Measurements from ENCODE around the gene ECSIT. TPM values are rescaled to one million over a fixed set of nuclear protein-coding genes. Genes with fewer than 3 reads are reported as not detected.

The ECSIT gene
- total RNA-seq, 2 experiments from 2014 or later = 37.2 to 44.6 TPM

GRCh38 chr19:11563532-11563931 lies 34.6 kb upstream of the ECSIT start:
- no peak for ATAC-seq
- DNase-seq = no peak
- Mint-ChIP-seq H3K36me3 (ENCODE audit: low read depth) (peaks cover 7% of the 10 kb centered on the region), H3K4me1 (peaks cover 24% of the 10 kb centered on the region), H3K4me3 (no peak overlapping the region), H3K9me3 (ENCODE audit: low read depth) (no peaks in the 10 kb centered on the region), H3K27ac (peak overlapping the region; percentile 38), H3K27me3 (no peaks in the 10 kb centered on the region)
- POLR2A ChIA-PET = no interaction called here
- intact Hi-C loops (cut with DNase I, micrococcal nuclease) = no loop called here
- CTCF ChIA-PET = interaction anchor here (1.0 to 1.2 kb wide), 2 partner anchors 16 to 28 kb away, joined by 3 to 4 read pairs; no protein-coding TSS in a partner anchor

- no peaks in the 10 kb centered on the region for H3K27me3 Mint-ChIP-seq
- CTCF ChIA-PET = interaction anchor here (0.6 to 2.1 kb wide), 11 partner anchors 8 to 78 kb away, joined by 3 to 13 read pairs (median 4); partner anchors contain the start of gene ECSIT
- no peaks in the 10 kb centered on the region for H3K9me3 Mint-ChIP-seq (ENCODE audit: low read depth)
- peaks cover 38% of the 10 kb centered on the region for H3K4me1 Mint-ChIP-seq
- ATAC-seq = peak; percentile 65
- peak overlapping the region; percentile 81 for H3K27ac Mint-ChIP-seq
- intact Hi-C loops (cut with DNase I, micrococcal nuclease) = loop anchor here (1.0 kb wide), 3 partner anchors 21 to 470 kb away; no protein-coding TSS in a partner anchor
- peaks cover 15% of the 10 kb centered on the region for H3K36me3 Mint-ChIP-seq (ENCODE audit: low read depth)
- DNase-seq = peak; percentile 78
- POLR2A ChIA-PET = interaction anchor here (0.5 kb wide), 1 partner anchor 1310 kb away, joined by 3 read pairs; no protein-coding TSS in a partner anchor
- H3K4me3 Mint-ChIP-seq = peak overlapping the region; percentile 90
Observed at GRCh38 chr19:11560404-11561051, 31.6 kb upstream of the ECSIT start.

GRCh38 chr19:11558881-11559828 lies 30.2 kb upstream of the ECSIT start, which contains the start of gene ELOF1:
ELOF1 (minus strand) TSS chr19:11559230; CDS start chr19:11554347, 4,883 bp downstream.
- Mint-ChIP-seq H3K4me3 (peak within 1 kb of the TSS; percentile 90), H3K27me3 (no peaks in the 10 kb centered on the region), H3K9me3 (ENCODE audit: low read depth) (no peaks in the 10 kb centered on the region), H3K27ac (peak within 1 kb of the TSS; percentile 94), H3K36me3 (ENCODE audit: low read depth) (peaks cover 22% of the 10 kb centered on the region), H3K4me1 (peaks cover 44% of the 10 kb centered on the region)
- ATAC-seq (peak; percentile 93), DNase-seq (peak; percentile 99)
- ChIA-PET CTCF (interaction anchor here (0.6 to 2.1 kb wide), 14 partner anchors 10 to 1350 kb away, joined by 3 to 12 read pairs (median 4); partner anchors contain the start of genes ECSIT and ZNF627), POLR2A (interaction anchor here (0.6 to 1.5 kb wide), 5 partner anchors 13 to 30 kb away, joined by 3 to 8 read pairs (median 4); partner anchors contain the start of gene ECSIT)
- intact Hi-C loops (cut with DNase I, micrococcal nuclease) = loop anchor here (1.0 to 2.0 kb wide), 14 partner anchors 22 to 599 kb away; partner anchors contain the start of genes ZNF653 (in 2 of the 2), CCDC159 (in 1 of the 2), ECSIT (in 1 of the 2) and ODAD3 (in 1 of the 2)

- Mint-ChIP-seq H3K27me3 (no peaks in the 10 kb centered on the region), H3K4me1 (peaks cover 41% of the 10 kb centered on the region), H3K36me3 (ENCODE audit: low read depth) (peaks cover 28% of the 10 kb centered on the region), H3K4me3 (peak overlapping the region; percentile 90), H3K27ac (peak overlapping the region; percentile 45), H3K9me3 (ENCODE audit: low read depth) (no peaks in the 10 kb centered on the region)
- ATAC-seq (no peak), DNase-seq (no peak)
- ChIA-PET POLR2A (interaction anchor here (0.5 kb wide), 1 partner anchor 119 kb away, joined by 3 read pairs; no protein-coding TSS in a partner anchor), CTCF (interaction anchor here (0.7 to 1.5 kb wide), 2 partner anchors 25 to 65 kb away, joined by 3 to 4 read pairs; no protein-coding TSS in a partner anchor)
- intact Hi-C loops (cut with DNase I, micrococcal nuclease) = no loop called here
Observed at GRCh38 chr19:11556634-11557420, 27.9 kb upstream of the ECSIT start.

GRCh38 chr19:11555246-11555645 lies 26.3 kb upstream of the ECSIT start:
- POLR2A ChIA-PET = no interaction called here
- Mint-ChIP-seq H3K4me3 (no peak overlapping the region), H3K9me3 (ENCODE audit: low read depth) (no peaks in the 10 kb centered on the region), H3K27me3 (no peaks in the 10 kb centered on the region), H3K27ac (peak overlapping the region; percentile 51), H3K4me1 (peaks cover 33% of the 10 kb centered on the region), H3K36me3 (ENCODE audit: low read depth) (peaks cover 28% of the 10 kb centered on the region)
- ATAC-seq (no peak), DNase-seq (no peak)
- CTCF ChIA-PET = no interaction called here
- intact Hi-C loops (cut with DNase I, micrococcal nuclease) = no loop called here

- peak; percentile 42 for DNase-seq
- POLR2A ChIA-PET = no interaction called here
- no peaks in the 10 kb centered on the region for H3K9me3 Mint-ChIP-seq (ENCODE audit: low read depth)
- H3K36me3 Mint-ChIP-seq (ENCODE audit: low read depth) = peaks cover 25% of the 10 kb centered on the region
- H3K4me1 Mint-ChIP-seq = peaks cover 28% of the 10 kb centered on the region
- intact Hi-C loops (cut with DNase I, micrococcal nuclease) = no loop called here
- H3K27ac Mint-ChIP-seq = peak overlapping the region; percentile 48
- CTCF ChIA-PET = interaction anchor here (0.9 to 1.1 kb wide), 2 partner anchors 26 to 71 kb away, joined by 3 to 6 read pairs; partner anchors contain the start of gene ECSIT
- no peaks in the 10 kb centered on the region for H3K27me3 Mint-ChIP-seq
- ATAC-seq = no peak
- H3K4me3 Mint-ChIP-seq = no peak overlapping the region
Observed at GRCh38 chr19:11554160-11554559, 25.2 kb upstream of the ECSIT start.

- ATAC-seq (no peak), DNase-seq (no peak)
- Mint-ChIP-seq H3K27ac (no peak overlapping the region), H3K36me3 (ENCODE audit: low read depth) (peaks cover 20% of the 10 kb centered on the region), H3K4me1 (peaks cover 22% of the 10 kb centered on the region), H3K4me3 (no peak overlapping the region), H3K27me3 (no peaks in the 10 kb centered on the region), H3K9me3 (ENCODE audit: low read depth) (no peaks in the 10 kb centered on the region)
- intact Hi-C loops (cut with DNase I, micrococcal nuclease) = no loop called here
- ChIA-PET CTCF (no interaction called here), POLR2A (no interaction called here)
Observed at GRCh38 chr19:11552666-11553372, 23.9 kb upstream of the ECSIT start.

GRCh38 chr19:11551603-11552235 lies 22.8 kb upstream of the ECSIT start:
- no peaks in the 10 kb centered on the region for H3K9me3 Mint-ChIP-seq (ENCODE audit: low read depth)
- no peaks in the 10 kb centered on the region for H3K27me3 Mint-ChIP-seq
- H3K4me3 Mint-ChIP-seq = no peak overlapping the region
- POLR2A ChIA-PET = no interaction called here
- H3K27ac Mint-ChIP-seq = no peak overlapping the region
- CTCF ChIA-PET = no interaction called here
- peaks cover 16% of the 10 kb centered on the region for H3K36me3 Mint-ChIP-seq (ENCODE audit: low read depth)
- intact Hi-C loops (cut with DNase I, micrococcal nuclease) = no loop called here
- ATAC-seq (peak; percentile 53), DNase-seq (peak; percentile 43)
- H3K4me1 Mint-ChIP-seq = peaks cover 16% of the 10 kb centered on the region

- ATAC-seq (no peak), DNase-seq (no peak)
- Mint-ChIP-seq H3K27ac (no peak overlapping the region), H3K4me3 (no peak overlapping the region), H3K4me1 (peaks cover 7% of the 10 kb centered on the region), H3K36me3 (ENCODE audit: low read depth) (peaks cover 10% of the 10 kb centered on the region), H3K9me3 (ENCODE audit: low read depth) (no peaks in the 10 kb centered on the region), H3K27me3 (no peaks in the 10 kb centered on the region)
- ChIA-PET CTCF (no interaction called here), POLR2A (no interaction called here)
- intact Hi-C loops (cut with DNase I, micrococcal nuclease) = no loop called here
Observed at GRCh38 chr19:11550265-11550664, 21.3 kb upstream of the ECSIT start.

GRCh38 chr19:11549386-11549953 lies 20.5 kb upstream of the ECSIT start:
- peaks cover 5% of the 10 kb centered on the region for H3K4me1 Mint-ChIP-seq
- ATAC-seq = no peak
- no peak overlapping the region for H3K27ac Mint-ChIP-seq
- no peak for DNase-seq
- no peaks in the 10 kb centered on the region for H3K27me3 Mint-ChIP-seq
- no peak overlapping the region for H3K4me3 Mint-ChIP-seq
- POLR2A ChIA-PET = no interaction called here
- CTCF ChIA-PET = no interaction called here
- H3K9me3 Mint-ChIP-seq (ENCODE audit: low read depth) = no peaks in the 10 kb centered on the region
- intact Hi-C loops (cut with DNase I, micrococcal nuclease) = no loop called here
- peaks cover 8% of the 10 kb centered on the region for H3K36me3 Mint-ChIP-seq (ENCODE audit: low read depth)
